Measurements from ENCODE around the gene ZBTB48.

- TF ChIP-seq CTCF (conservative IDR thresholded peaks at IDR 0.05 in 1 of 2, IDR thresholded peaks at IDR 0.05 in 1 of 2; ENCODE audit: low read depth in 1 of 2, low read length in 2 of 2) (no peak), EZH2 (IDR thresholded peaks at IDR 0.05; ENCODE audit: low read length, missing control alignments) (no peak)
Measured at GRCh38 chr1:6586404-6586816, 6.6 kb downstream of the ZBTB48 start.

Measured in fibroblast of lung (primary cell).